Hepatocyte (in vitro differentiated cells): ENCODE data around the gene MAU2. TPM values are rescaled to one million over a fixed set of nuclear protein-coding genes. Genes with fewer than 3 reads are reported as not detected.

ENCODE experiments used
- DNase-seq: peaks from one replicate; pipeline ENCODE4 v3.0.0-alpha.2; 2016; ENCODE audit warnings: low spot score
- H2AFZ ChIP-seq: fragments of 200-600 bp; sonication (generic); 2 replicates; pipeline ENCODE4 v1.6.0; 2016; ENCODE audit warnings: antibody characterized with exemption, mild to moderate bottlenecking
- H3K27ac ChIP-seq: fragments of 200-600 bp; sonication (generic); 2 replicates; pipeline ENCODE4 v1.5.1; 2016; ENCODE audit warnings: mild to moderate bottlenecking
- H3K27me3 ChIP-seq: fragments of 200-600 bp; sonication (generic); 2 replicates; pipeline ENCODE4 v1.6.1; 2016
- H3K36me3 ChIP-seq: fragments of 200-600 bp; sonication (generic); replicated peaks from 2 replicates; pipeline ENCODE4 v1.5.1; 2016; ENCODE audit warnings: low read depth; ENCODE audit not compliant: insufficient read depth
- H3K4me1 ChIP-seq: fragments of 200-600 bp; sonication (generic); 2 replicates; pipeline ENCODE4 v1.5.1; 2016; ENCODE audit warnings: mild to moderate bottlenecking, moderate library complexity; ENCODE audit not compliant: insufficient read depth
- H3K4me2 ChIP-seq: fragments of 200-600 bp; sonication (generic); 2 replicates; pipeline ENCODE4 v1.6.0; 2016
- H3K4me3 ChIP-seq: fragments of 200-600 bp; sonication (generic); 2 replicates; pipeline ENCODE4 v1.5.1; 2016; ENCODE audit warnings: mild to moderate bottlenecking
- H3K79me2 ChIP-seq: fragments of 200-600 bp; sonication (generic); 2 replicates; pipeline ENCODE4 v1.6.0; 2017; ENCODE audit warnings: mild to moderate bottlenecking
- H3K9me2 ChIP-seq: fragments of 200-600 bp; sonication (generic); replicated peaks from 2 replicates; pipeline ENCODE4 v1.6.0; 2017; ENCODE audit warnings: mild to moderate bottlenecking; ENCODE audit not compliant: insufficient read depth
- H3K9me3 ChIP-seq: fragments of 200-600 bp; sonication (generic); 2 replicates; pipeline ENCODE4 v1.5.1; 2016; ENCODE audit warnings: low read depth, mild to moderate bottlenecking
- H4K20me1 ChIP-seq: fragments of 200-600 bp; sonication (generic); 2 replicates; pipeline ENCODE4 v1.6.0; 2016; ENCODE audit warnings: mild to moderate bottlenecking; ENCODE audit not compliant: insufficient read depth, poor library complexity, severe bottlenecking
- EZH2 ChIP-seq: fragments of 200-600 bp; sonication (generic); IDR thresholded peaks from 2 replicates; pipeline ENCODE4 v1.6.1; 2016; ENCODE audit warnings: antibody characterized with exemption, mild to moderate bottlenecking, borderline replicate concordance
- EZH2phosphoT487 ChIP-seq: fragments of 200-600 bp; sonication (generic); IDR thresholded peaks from one replicate; pipeline ENCODE4 v1.6.1; 2018; ENCODE audit warnings: antibody characterized with exemption, mild to moderate bottlenecking, low read depth, moderate library complexity; ENCODE audit not compliant: unreplicated experiment, severe bottlenecking
- WGBS: methylation state at CpG from one replicate; pipeline ENCODE4 v1.1.6; 2016; ENCODE audit warnings: low lambda C conversion rate; ENCODE audit errors: missing lambda C conversion rate; 5-methylcytosine and 5-hydroxymethylcytosine counted together
- polyA plus RNA-seq: library from polyadenylated mRNA; unstranded; fragments of >200 nt; fragmentation: Nextera tagmentation; extraction: Ambion mirVana; gene quantifications from 2 replicates; pipeline ENCODE4 v1.2.1, GENCODE V29; 2016
- total RNA-seq: library from RNA; depleted of rRNA; stranded (reverse); fragments of >200 nt; gene quantifications from 2 replicates; pipeline ENCODE4 v1.2.3, GENCODE V29; 2014
- TF ChIP-seq, protein P1 (sequence below): fragments of 200-600 bp; sonication (generic); IDR thresholded peaks from 2 replicates; pipeline ENCODE4 v1.5.1; 2016; ENCODE audit warnings: antibody characterized with exemption, mild to moderate bottlenecking; ENCODE audit not compliant: poor library complexity

The MAU2 gene
- total and polyA plus RNA-seq, 2 experiments from 2014 or later, result 25.3 to 31.8 TPM

DNA sequence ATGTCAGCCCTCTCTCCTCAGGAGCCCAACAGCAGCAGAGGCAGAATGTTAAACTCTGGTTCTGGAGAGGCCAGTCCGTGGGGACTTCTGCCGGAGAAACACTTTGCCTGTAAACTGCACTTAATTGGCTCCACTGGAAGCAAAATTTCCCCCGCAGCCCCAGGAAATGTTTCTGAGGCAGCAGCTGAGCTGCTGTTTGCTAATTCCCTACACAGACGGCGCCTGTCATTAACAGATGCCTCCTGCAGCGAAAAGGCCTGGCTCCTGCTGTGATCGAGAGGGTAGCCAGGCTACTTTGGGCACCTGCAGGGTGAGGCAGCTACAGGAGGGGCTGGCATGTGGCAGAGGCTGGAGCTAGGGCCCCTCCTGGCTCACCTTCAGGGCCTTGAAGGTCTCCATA, 42.3 kb upstream of the MAU2 start:
- H3K9me3 ChIP-seq, result no peaks in the 10 kb centered on the region
- no peaks in the 10 kb centered on the region for H3K27me3 ChIP-seq
- H3K4me3 ChIP-seq, result no peak overlapping the region
- DNase-seq, result no peak
- peaks cover 4% of the 10 kb centered on the region for H3K4me1 ChIP-seq
- H3K9me2 ChIP-seq, result no peaks in the 10 kb centered on the region
- no peak overlapping the region for H3K27ac ChIP-seq
- H3K36me3 ChIP-seq, result no peaks in the 10 kb centered on the region
- H4K20me1 ChIP-seq, result no peaks in the 10 kb centered on the region
- TF ChIP-seq, protein P1, sequence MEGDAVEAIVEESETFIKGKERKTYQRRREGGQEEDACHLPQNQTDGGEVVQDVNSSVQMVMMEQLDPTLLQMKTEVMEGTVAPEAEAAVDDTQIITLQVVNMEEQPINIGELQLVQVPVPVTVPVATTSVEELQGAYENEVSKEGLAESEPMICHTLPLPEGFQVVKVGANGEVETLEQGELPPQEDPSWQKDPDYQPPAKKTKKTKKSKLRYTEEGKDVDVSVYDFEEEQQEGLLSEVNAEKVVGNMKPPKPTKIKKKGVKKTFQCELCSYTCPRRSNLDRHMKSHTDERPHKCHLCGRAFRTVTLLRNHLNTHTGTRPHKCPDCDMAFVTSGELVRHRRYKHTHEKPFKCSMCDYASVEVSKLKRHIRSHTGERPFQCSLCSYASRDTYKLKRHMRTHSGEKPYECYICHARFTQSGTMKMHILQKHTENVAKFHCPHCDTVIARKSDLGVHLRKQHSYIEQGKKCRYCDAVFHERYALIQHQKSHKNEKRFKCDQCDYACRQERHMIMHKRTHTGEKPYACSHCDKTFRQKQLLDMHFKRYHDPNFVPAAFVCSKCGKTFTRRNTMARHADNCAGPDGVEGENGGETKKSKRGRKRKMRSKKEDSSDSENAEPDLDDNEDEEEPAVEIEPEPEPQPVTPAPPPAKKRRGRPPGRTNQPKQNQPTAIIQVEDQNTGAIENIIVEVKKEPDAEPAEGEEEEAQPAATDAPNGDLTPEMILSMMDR, result no peak
- TF ChIP-seq EZH2, result no peak
- TF ChIP-seq EZH2phosphoT487, result no peak
- 93% methylated on average over 7 of the region's 7 CpGs for WGBS
- H3K4me2 ChIP-seq, result no peak overlapping the region
- no peak overlapping the region for H2AFZ ChIP-seq
- no peaks in the 10 kb centered on the region for H3K79me2 ChIP-seq

DNA sequence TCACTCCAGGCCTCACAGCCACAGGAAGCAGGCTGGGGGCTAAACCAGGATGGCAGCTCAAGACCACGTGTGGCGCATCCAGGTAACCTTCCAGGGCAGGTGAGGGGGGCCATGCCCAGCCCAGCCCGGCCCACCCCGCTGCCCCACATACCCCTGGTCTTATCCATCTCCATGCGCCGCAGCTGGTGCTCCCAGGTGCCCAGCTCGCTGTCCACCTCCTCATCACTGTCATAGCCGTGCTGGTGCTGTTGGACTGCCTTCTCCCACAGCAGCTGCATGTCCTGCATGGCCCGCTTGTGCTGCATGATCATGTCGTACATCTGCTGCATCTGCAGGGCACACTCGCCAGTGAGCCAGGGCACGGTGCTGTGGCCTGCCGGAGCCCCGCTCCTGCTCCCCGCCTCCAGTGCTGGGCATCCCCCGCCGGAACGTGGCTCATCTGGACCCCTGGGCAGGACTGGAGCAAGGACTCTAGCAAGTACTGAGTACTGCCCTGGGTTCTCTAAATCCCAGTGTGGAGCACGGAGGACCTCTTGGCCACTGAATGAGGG, 41.5 kb upstream of the MAU2 start:
- WGBS, result 96% methylated on average over 15 of the region's 19 CpGs
- TF ChIP-seq EZH2phosphoT487 (no peak), EZH2 (no peak)
- TF ChIP-seq, protein P1, result no peak
- H3K27me3 ChIP-seq, result no peaks in the 10 kb centered on the region
- H3K27ac ChIP-seq, result no peak overlapping the region
- no peaks in the 10 kb centered on the region for H4K20me1 ChIP-seq
- no peak overlapping the region for H2AFZ ChIP-seq
- peaks cover 4% of the 10 kb centered on the region for H3K4me1 ChIP-seq
- H3K9me3 ChIP-seq, result no peaks in the 10 kb centered on the region
- H3K4me3 ChIP-seq, result no peak overlapping the region
- no peak overlapping the region for H3K4me2 ChIP-seq
- H3K36me3 ChIP-seq, result no peaks in the 10 kb centered on the region
- H3K9me2 ChIP-seq, result no peaks in the 10 kb centered on the region
- peak; percentile 1 for DNase-seq
- no peaks in the 10 kb centered on the region for H3K79me2 ChIP-seq

DNA sequence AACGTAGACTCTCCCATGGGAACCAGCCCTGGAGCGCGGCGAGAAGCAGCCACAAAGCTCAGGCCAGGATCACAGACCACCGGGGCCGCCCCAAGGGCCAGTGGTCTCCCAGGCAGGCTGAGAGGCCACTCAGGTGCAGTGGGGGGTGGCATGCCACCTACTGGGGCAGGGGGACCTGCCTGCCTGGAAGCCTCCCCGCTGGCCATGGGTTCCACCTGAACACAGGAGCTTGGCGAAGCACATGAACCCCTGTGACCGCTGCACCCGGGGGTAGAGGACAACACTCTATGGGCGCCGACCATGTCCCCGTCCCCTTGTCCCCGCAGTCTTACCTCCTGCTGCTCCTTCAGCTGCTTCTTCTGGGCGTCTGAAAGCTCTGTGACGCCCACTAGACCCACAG, 40.8 kb upstream of the MAU2 start:
- no peaks in the 10 kb centered on the region for H3K79me2 ChIP-seq
- H3K4me1 ChIP-seq, result peaks cover 4% of the 10 kb centered on the region
- no peak for TF ChIP-seq EZH2phosphoT487
- no peak overlapping the region for H3K27ac ChIP-seq
- H3K4me3 ChIP-seq, result no peak overlapping the region
- H3K36me3 ChIP-seq, result no peaks in the 10 kb centered on the region
- 96% methylated on average over 13 of the region's 16 CpGs for WGBS
- H3K9me3 ChIP-seq, result no peaks in the 10 kb centered on the region
- H3K27me3 ChIP-seq, result no peaks in the 10 kb centered on the region
- H3K4me2 ChIP-seq, result no peak overlapping the region
- DNase-seq, result peak; percentile 2
- no peaks in the 10 kb centered on the region for H3K9me2 ChIP-seq
- no peak overlapping the region for H2AFZ ChIP-seq
- H4K20me1 ChIP-seq, result no peaks in the 10 kb centered on the region

DNA sequence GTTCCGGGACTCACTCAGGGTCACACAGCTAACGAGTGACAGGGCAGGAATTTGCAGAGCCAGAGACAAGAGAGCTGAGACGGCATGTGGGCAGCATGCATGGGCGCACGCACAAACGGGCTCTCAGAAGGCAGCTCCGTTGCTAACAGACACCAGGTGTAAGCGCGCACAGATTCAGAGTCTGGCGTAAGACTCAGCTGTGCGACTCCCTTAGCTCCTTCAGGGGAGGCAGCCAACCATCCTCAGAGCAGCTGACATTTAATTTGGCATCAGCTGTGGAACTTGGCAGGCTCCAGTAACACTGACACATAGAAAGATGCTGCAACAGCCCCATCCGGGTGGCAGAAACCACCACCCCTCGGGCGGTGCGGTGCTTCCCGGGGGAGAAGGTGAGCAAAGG, 40.1 kb upstream of the MAU2 start:
- Histone ChIP-seq H3K27me3 (no peaks in the 10 kb centered on the region), H2AFZ (no peak overlapping the region), H3K79me2 (no peaks in the 10 kb centered on the region), H3K9me3 (no peaks in the 10 kb centered on the region), H3K27ac (no peak overlapping the region), H3K9me2 (no peaks in the 10 kb centered on the region), H4K20me1 (no peaks in the 10 kb centered on the region), H3K4me1 (peaks cover 4% of the 10 kb centered on the region), H3K36me3 (no peaks in the 10 kb centered on the region), H3K4me3 (no peak overlapping the region), H3K4me2 (no peak overlapping the region)
- DNase-seq, result no peak
- 96% methylated on average over 16 of the region's 16 CpGs for WGBS
- TF ChIP-seq EZH2, result no peak
- TF ChIP-seq EZH2phosphoT487, result no peak
- TF ChIP-seq, protein P1, result no peak
